Amygdala (tissue), 56 donors: Measurements from ENCODE around the gene CAMKMT.
A peak's percentile ranks its signal among the peaks of the same experiment; 100 is the strongest.

ENCODE experiments used
- DNase-seq, 56 donors: peaks; one replicate each; lab custom pipeline; 2025; lab: John Stamatoyannopoulos, UW

CAMKMT gene

GRCh38 chr2:44758591-44758990 lies 396.8 kb downstream of the CAMKMT start:
- no peak for DNase-seq

DNA sequence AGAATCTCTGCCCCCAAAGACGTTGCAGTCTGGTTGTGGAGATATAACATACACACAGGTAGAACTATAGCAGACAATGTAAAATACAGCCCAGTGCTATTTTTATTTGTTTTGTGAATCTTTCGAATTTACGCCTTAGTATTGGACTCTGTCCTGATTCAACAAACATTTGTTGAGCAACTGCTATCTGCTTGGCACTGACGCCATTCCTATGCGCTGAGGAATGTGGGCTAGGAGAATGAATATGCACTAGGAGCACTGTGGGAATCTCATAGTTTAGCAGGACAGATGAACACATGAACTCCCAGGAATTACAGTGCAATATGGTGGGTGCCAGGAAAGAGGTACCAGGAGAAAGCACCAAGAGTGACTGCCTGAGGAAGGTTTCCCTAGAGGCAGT lies 398.1 kb downstream of the CAMKMT start:
- no peak for DNase-seq

DNA sequence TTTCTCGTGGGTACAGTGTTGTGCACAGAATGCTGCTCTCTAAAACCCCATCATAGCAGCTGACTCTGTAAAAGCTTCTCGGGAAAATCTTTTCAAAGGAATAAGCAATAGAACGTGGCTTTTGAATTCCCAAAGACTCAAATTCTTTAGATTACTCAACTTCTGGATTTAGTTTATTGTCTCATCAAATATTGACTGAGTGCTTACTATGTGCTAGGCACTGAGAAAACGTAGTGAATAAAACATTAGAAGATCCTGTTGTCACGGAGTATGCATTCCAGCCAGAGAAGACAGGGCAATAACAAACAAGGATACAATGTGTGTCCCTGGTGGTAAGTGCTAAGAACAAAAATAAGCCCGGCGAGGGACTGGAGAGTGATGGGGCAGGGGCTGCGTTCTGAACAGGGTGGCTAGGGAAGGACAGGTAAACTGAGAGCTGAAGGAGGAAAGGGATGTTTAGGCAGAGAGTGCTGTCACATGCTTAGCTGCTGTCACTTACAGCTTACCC lies 401.6 kb downstream of the CAMKMT start:
- DNase-seq, result no peak

GRCh38 chr2:44766220-44766619 lies 404.5 kb downstream of the CAMKMT start:
- no peak for DNase-seq

GRCh38 chr2:44766777-44767176 lies 405.0 kb downstream of the CAMKMT start:
- DNase-seq, result no peak

DNA sequence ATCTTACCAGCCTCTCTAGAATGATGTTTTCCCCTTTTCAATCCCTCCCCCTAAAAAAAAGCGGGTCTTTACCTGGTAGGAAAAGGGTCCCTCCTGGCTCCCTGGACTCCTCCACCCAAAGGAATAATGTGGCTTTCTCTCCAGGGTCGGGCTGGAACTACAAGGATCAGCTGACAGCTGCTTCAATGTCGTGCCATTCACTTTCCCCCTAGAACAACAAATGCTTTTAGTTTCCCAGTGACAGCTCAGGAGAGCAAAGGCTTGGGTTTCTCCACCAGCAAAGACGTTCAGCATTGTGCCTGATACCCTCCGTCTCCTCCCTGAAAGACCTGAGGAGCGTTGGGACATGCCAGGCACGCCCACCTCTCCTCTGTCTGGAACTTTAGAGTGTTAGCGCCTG lies 405.9 kb downstream of the CAMKMT start:
- no peak for DNase-seq

DNA sequence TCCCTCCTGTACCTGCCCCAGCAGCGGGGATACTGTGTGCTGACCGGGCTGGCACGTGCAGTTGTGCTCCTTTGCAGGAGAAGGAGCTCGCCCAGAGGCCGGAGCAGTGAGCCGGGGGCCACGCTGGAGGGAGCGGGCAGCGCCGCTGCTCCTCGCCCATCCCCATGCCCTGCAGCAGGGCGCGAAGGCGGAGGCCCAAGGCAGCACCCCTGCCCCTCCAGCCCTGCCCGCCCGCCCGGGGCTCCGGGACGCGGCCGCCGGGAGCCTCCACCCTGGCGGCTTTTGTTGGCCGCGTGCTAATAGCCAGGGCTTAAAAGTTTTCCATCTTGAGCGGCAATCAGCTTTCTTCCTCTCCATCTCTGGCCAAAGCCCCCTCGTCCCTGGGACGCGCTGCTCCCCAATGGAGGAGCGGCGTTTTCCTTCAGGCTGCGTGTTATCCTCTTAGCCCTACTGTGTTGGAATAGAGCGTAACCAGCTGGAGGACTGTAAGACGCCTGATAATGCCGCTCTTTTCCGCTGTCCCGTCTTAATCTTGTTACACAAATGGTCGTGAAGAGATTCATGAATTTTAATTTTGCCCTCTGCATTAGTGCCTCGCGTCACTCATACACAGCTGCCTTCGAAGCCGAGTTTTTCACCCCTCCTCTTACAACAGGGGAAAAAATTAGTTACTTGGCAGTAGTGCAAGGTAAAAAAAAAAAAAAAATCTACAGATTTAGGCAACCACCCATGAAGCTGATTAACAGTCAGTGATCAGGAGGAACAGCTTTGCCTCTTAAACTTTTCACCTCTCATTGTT lies 406.9 kb downstream of the CAMKMT start:
- peak in 1 of 56 donors; percentile 3 for DNase-seq

DNA sequence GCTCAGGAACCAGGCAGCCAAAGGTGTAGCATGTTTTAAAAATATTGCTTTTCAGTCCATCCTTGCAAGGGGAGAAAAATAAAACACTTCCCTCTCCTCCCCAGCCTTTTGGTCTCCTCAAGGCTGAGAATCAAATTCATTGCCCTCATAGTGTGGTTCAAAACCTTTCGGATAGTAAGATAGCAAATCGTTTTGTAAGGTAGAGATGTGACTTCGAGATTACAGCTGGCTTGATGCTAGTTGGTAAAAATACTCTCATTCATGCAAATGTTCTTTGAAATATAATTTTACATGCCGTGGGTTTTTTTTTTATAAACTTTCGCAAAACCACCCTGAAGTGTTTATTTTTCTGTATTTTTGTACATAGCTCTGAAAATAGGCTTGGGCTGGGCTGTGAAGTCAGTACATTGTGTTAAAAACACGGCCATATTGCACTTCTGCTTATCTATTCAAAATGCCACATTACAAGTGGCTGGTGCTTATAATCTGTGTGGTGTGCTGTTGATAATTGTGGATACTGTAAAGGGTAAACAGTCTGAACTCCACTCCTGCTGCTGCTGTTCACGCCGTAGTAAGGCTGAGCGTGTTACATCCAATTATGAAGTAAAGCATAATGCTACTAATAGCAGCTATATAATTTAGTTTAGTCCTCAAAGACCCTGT lies 407.7 kb downstream of the CAMKMT start:
- no peak for DNase-seq

GRCh38 chr2:44770221-44771195 lies 408.8 kb downstream of the CAMKMT start:
- no peak for DNase-seq

GRCh38 chr2:44771522-44771921 lies 409.8 kb downstream of the CAMKMT start:
- no peak for DNase-seq

DNA sequence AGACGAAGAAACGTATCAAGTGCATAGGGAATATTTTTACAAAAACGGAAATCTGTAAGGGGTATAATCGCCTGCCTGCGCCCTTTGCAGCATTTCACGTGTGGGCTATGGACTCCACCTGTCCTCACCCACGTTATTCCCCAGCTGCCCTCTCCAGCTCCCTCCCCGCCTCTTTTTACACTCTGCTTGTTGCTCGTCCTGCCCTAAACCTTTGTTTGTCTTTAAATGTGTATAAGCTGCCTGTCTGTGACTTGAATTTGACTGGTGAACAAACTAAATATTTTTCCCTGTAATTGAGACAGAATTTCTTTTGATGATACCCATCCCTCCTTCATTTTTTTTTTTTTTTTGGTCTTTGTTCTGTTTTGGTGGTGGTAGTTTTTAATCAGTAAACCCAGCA lies 410.4 kb downstream of the CAMKMT start:
- DNase-seq, result no peak

- DNase-seq, result no peak
These were observed 411.1 kb downstream of the CAMKMT start for GRCh38 chr2:44772669-44773378.

DNA sequence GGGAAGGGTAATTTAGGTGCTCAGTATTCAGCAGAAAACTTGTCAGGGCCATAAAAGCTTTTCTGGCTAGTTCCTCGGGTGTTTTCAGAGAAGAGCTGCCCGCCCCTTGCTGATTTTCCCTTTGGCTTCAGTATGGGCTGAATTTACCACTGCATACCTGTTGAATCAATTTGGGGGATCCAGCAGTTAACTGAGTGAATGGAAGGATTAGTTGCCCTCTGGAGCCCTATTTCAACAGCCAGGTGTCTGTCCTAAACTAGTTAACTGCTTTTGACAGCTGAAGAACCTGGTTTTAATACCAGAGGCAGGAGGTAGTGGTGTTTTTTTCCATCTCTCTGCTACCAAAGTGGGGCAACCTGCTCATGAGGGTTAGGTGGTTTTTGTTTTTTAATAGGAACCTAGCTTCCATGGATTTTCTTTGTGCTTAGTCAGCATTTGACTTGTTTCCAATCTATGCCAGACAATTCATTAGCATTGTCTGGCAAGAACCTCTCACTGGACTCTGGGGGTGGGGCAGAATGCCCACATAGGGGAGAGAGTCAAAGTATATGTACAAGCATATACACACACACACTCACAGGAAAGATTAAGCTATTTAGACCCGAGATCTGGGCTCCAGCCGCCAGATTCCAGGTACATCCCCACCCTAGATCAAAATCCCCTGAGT lies 413.2 kb downstream of the CAMKMT start:
- DNase-seq, result no peak

GRCh38 chr2:44777036-44777435 lies 415.3 kb downstream of the CAMKMT start:
- DNase-seq, result no peak

- DNase-seq, result no peak
These were observed 415.8 kb downstream of the CAMKMT start for GRCh38 chr2:44777537-44777936.

GRCh38 chr2:44778221-44778654 lies 416.5 kb downstream of the CAMKMT start:
- DNase-seq, result no peak

GRCh38 chr2:44778671-44779476 lies 417.1 kb downstream of the CAMKMT start:
- DNase-seq, result no peak

GRCh38 chr2:44779793-44780192 lies 418.0 kb downstream of the CAMKMT start:
- no peak for DNase-seq

DNA sequence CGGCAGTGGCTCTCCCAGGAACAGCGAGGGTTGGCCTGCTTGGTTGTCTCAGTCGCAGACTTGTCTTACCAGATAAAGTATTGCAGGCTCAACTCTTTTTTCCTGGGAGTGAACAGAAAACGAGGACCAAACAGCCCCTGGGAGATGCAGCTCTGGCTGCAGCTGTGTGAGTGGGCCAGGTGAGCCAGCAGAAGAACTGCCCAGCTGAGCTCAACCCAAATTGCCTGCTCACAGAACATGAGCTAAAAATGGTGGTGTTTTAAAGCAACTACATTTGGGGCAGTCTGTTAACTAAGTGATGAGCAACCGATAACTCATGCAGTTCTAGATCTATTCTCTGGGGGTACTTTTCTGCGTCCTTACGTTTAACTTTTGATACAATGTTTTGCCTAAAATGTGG lies 418.7 kb downstream of the CAMKMT start:
- no peak for DNase-seq
